ENCODE data around the gene PPP1R14C. TPM values are rescaled to one million over a fixed set of nuclear protein-coding genes. Genes with fewer than 3 reads are reported as not detected.

PPP1R14C gene
- total and polyA plus RNA-seq, 2 donors (not counting 3 experiments of a cell fraction or from before 2014, with no cell fraction given): not detected

- peaks cover 0 to 2% of the 10 kb centered on the region in 2 experiments for H3K27me3 ChIP-seq (ENCODE audit: control insufficient read depth in 2 of 2, insufficient read depth in 2 of 2, low read length in 2 of 2)
- FAIRE-seq (no peak), DNase-seq (ENCODE audit: low read depth, low spot score) (no peak)
- TF ChIP-seq EZH2 (IDR thresholded peaks at IDR 0.05; ENCODE audit: borderline replicate concordance, low read depth, low read length, severe bottlenecking) (no peak), GATA2 (IDR thresholded peaks at IDR 0.05; ENCODE audit: insufficient read depth, insufficient read length, low read depth, low read length) (no peak)
- TF ChIP-seq, protein P1, sequence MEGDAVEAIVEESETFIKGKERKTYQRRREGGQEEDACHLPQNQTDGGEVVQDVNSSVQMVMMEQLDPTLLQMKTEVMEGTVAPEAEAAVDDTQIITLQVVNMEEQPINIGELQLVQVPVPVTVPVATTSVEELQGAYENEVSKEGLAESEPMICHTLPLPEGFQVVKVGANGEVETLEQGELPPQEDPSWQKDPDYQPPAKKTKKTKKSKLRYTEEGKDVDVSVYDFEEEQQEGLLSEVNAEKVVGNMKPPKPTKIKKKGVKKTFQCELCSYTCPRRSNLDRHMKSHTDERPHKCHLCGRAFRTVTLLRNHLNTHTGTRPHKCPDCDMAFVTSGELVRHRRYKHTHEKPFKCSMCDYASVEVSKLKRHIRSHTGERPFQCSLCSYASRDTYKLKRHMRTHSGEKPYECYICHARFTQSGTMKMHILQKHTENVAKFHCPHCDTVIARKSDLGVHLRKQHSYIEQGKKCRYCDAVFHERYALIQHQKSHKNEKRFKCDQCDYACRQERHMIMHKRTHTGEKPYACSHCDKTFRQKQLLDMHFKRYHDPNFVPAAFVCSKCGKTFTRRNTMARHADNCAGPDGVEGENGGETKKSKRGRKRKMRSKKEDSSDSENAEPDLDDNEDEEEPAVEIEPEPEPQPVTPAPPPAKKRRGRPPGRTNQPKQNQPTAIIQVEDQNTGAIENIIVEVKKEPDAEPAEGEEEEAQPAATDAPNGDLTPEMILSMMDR (IDR thresholded peaks at IDR 0.05; ENCODE audit: extremely low read depth in 1 of 2, insufficient read depth in 1 of 2, low read depth in 1 of 2, low read length in 2 of 2): no peak
- no peak overlapping the region for H2AFZ ChIP-seq (ENCODE audit: low read depth, low read length)
- no peak overlapping the region for H3K9ac ChIP-seq (replicated peaks; ENCODE audit: extremely low read depth, insufficient read depth, low read length)
- no peak overlapping the region for H3K4me3 ChIP-seq (replicated peaks in 1 of 3; ENCODE audit: insufficient read depth in 1 of 3, low read depth in 1 of 3, low read length in 3 of 3)
- no TSS peak for BruUV-seq (replicated peaks)
- POLR2A ChIA-PET: no interaction called here
- no peak overlapping the region for H3K4me2 ChIP-seq (ENCODE audit: insufficient read depth, low read length)
- no peaks in the 10 kb centered on the region for H3K36me3 ChIP-seq (ENCODE audit: control insufficient read depth in 2 of 2, extremely low read depth in 1 of 2, insufficient read depth in 2 of 2, low read length in 2 of 2)
- H3K9me1 ChIP-seq (replicated peaks; ENCODE audit: control insufficient read depth, extremely low read depth, insufficient read depth, low read length): no peaks in the 10 kb centered on the region
- H4K20me1 ChIP-seq (replicated peaks; ENCODE audit: control insufficient read depth, extremely low read depth, insufficient read depth, low read length): no peaks in the 10 kb centered on the region
- no peak overlapping the region for H3K27ac ChIP-seq (ENCODE audit: insufficient read depth, low read depth, low read length)
- no peaks in the 10 kb centered on the region for H3K4me1 ChIP-seq (ENCODE audit: control insufficient read depth, extremely low read depth, insufficient read depth, low read length)
- dilution Hi-C loops (cut with MboI; ENCODE audit: extremely low pct_ligation_motif_present, low sequenced_read_pairs) (no loop called here), intact Hi-C loops (cut with micrococcal nuclease) (no loop called here)
- no peaks in the 10 kb centered on the region for H3K9me3 ChIP-seq (replicated peaks; ENCODE audit: control insufficient read depth, insufficient read depth, low read length)
- CTCF ChIA-PET: no interaction called here
- H3K79me2 ChIP-seq (ENCODE audit: control insufficient read depth, insufficient read depth, low read length): no peaks in the 10 kb centered on the region
Observed at GRCh38 chr6:150249261-150249660, 106.4 kb downstream of the PPP1R14C start.

DNA sequence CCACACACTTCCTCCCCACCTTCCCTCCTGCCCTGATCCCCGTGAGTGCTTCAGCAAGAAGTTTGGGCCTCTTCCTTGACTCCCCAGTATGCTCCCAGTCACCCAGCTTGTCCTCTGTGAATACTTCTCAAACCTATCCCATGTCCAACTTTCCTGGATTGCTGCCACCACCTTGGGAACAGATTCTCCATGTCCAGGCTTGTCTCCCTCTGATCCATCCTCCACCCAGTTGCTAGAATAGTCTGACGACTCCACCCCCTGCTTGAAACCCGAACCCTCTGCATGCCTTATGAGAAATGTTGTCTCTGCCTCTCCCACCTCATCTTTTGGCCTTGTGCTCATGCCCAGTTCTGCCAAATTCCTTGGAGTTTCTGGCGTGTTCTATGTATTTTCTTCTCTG is 108.0 kb downstream of the PPP1R14C start:
- intact Hi-C loops (cut with micrococcal nuclease) (loop anchor here (5.0 kb wide), 1 partner anchor 286 kb away; no protein-coding TSS in a partner anchor), dilution Hi-C loops (cut with MboI; ENCODE audit: extremely low pct_ligation_motif_present, low sequenced_read_pairs) (no loop called here)
- H3K4me2 ChIP-seq (ENCODE audit: insufficient read depth, low read length): no peak overlapping the region
- H3K9ac ChIP-seq (replicated peaks; ENCODE audit: extremely low read depth, insufficient read depth, low read length): no peak overlapping the region
- POLR2A ChIA-PET: no interaction called here
- H3K4me1 ChIP-seq (ENCODE audit: control insufficient read depth, extremely low read depth, insufficient read depth, low read length): no peaks in the 10 kb centered on the region
- no TSS peak for BruUV-seq (replicated peaks)
- H4K20me1 ChIP-seq (replicated peaks; ENCODE audit: control insufficient read depth, extremely low read depth, insufficient read depth, low read length): no peaks in the 10 kb centered on the region
- H3K36me3 ChIP-seq (ENCODE audit: control insufficient read depth in 2 of 2, extremely low read depth in 1 of 2, insufficient read depth in 2 of 2, low read length in 2 of 2): no peaks in the 10 kb centered on the region
- H3K4me3 ChIP-seq (replicated peaks in 1 of 3; ENCODE audit: insufficient read depth in 1 of 3, low read depth in 1 of 3, low read length in 3 of 3): no peak overlapping the region
- H3K27me3 ChIP-seq (ENCODE audit: control insufficient read depth in 2 of 2, insufficient read depth in 2 of 2, low read length in 2 of 2): peaks cover 0 to 2% of the 10 kb centered on the region in 2 experiments
- H2AFZ ChIP-seq (ENCODE audit: low read depth, low read length): no peak overlapping the region
- FAIRE-seq (no peak), DNase-seq (ENCODE audit: low read depth, low spot score) (no peak)
- H3K9me1 ChIP-seq (replicated peaks; ENCODE audit: control insufficient read depth, extremely low read depth, insufficient read depth, low read length): no peaks in the 10 kb centered on the region
- H3K79me2 ChIP-seq (ENCODE audit: control insufficient read depth, insufficient read depth, low read length): no peaks in the 10 kb centered on the region
- CTCF ChIA-PET: interaction anchor here (1.2 kb wide), 1 partner anchor 24 kb away, joined by 3 read pairs; no protein-coding TSS in a partner anchor
- no peak overlapping the region for H3K27ac ChIP-seq (ENCODE audit: insufficient read depth, low read depth, low read length)
- TF ChIP-seq JUN (IDR thresholded peaks at IDR 0.05; ENCODE audit: borderline replicate concordance, insufficient read depth, insufficient read length, low read depth): no peak
- TF ChIP-seq GATA2 (IDR thresholded peaks at IDR 0.05; ENCODE audit: insufficient read depth, insufficient read length, low read depth, low read length): no peak
- TF ChIP-seq POLR2A (IDR thresholded peaks at IDR 0.05; ENCODE audit: low read depth, low read length): no peak
- TF ChIP-seq FOS (IDR thresholded peaks at IDR 0.05; ENCODE audit: borderline replicate concordance, insufficient read depth, low read length): no peak
- TF ChIP-seq, protein P1 (IDR thresholded peaks at IDR 0.05; ENCODE audit: extremely low read depth in 1 of 2, insufficient read depth in 1 of 2, low read depth in 1 of 2, low read length in 2 of 2): no peak
- TF ChIP-seq MAX (IDR thresholded peaks at IDR 0.05; ENCODE audit: insufficient read depth, insufficient read length): no peak
- no peak for TF ChIP-seq MYC (IDR thresholded peaks at IDR 0.05; ENCODE audit: low read depth, low read length)
- no peak for TF ChIP-seq EZH2 (IDR thresholded peaks at IDR 0.05; ENCODE audit: borderline replicate concordance, low read depth, low read length, severe bottlenecking)
- TF ChIP-seq POLR2AphosphoS5 (IDR thresholded peaks at IDR 0.05; ENCODE audit: insufficient read depth, low read depth, low read length): no peak
- no peaks in the 10 kb centered on the region for H3K9me3 ChIP-seq (replicated peaks; ENCODE audit: control insufficient read depth, insufficient read depth, low read length)

All from endothelial cell of umbilical vein (primary cell).